Common myeloid progenitor, CD34-positive (primary cell): ENCODE results near the gene OGFOD3.

Source experiments
- CTCF ChIA-PET: fragments of 350-600 bp; sonication (Branson Sonifier 250); formaldehyde crosslinking; loops from one replicate; lab custom pipeline; 2021; ENCODE audit warnings: antibody characterized with exemption; lab: Charles Lee
- POLR2A ChIA-PET: fragments of 350-600 bp; sonication (Branson Sonifier 250); formaldehyde crosslinking; loops from one replicate; lab custom pipeline; 2021; ENCODE audit warnings: antibody characterized with exemption; lab: Charles Lee
- DNase-seq, 3 donors: peaks; one replicate each; pipeline versions ENCODE4 v3.0.0 to v3.0.0-alpha.2; 2013
- H3K27ac ChIP-seq, 2 experiments: 1 replicate in 1 of 2; 2 replicates in 1 of 2; pipeline ENCODE4 v1.7.0; 2013; ENCODE audit warnings: inconsistent platforms in 2 of 2, low read length in 2 of 2, mild to moderate bottlenecking in 2 of 2, low read depth in 1 of 2, moderate library complexity in 1 of 2; ENCODE audit not compliant: severe bottlenecking in 2 of 2, insufficient read depth in 1 of 2, poor library complexity in 1 of 2
- H3K27me3 ChIP-seq, 5 experiments: replicated peaks in 2 of 5; 1 replicate in 3 of 5; 2 replicates in 2 of 5; pipeline versions ENCODE4 v1.6.1 to v1.7.0; 2013; ENCODE audit warnings: low read length in 4 of 5, mild to moderate bottlenecking in 2 of 5, moderate library complexity in 2 of 5, inconsistent platforms in 1 of 5; ENCODE audit not compliant: insufficient read depth in 5 of 5, control insufficient read depth in 4 of 5
- H3K36me3 ChIP-seq, 4 experiments: 1 replicate in 2 of 4; 2 replicates in 2 of 4; pipeline versions ENCODE4 v1.6.1 to v1.7.0; 2013; ENCODE audit warnings: low read length in 3 of 4, control low read depth in 1 of 4, mild to moderate bottlenecking in 1 of 4; ENCODE audit not compliant: control insufficient read depth in 4 of 4, insufficient read depth in 4 of 4
- H3K4me1 ChIP-seq, 4 experiments: 1 replicate in 3 of 4; 2 replicates in 1 of 4; pipeline versions ENCODE4 v1.6.1 to v1.7.1; 2013; ENCODE audit warnings: low read length in 3 of 4, mild to moderate bottlenecking in 3 of 4, control low read depth in 1 of 4, inconsistent platforms in 1 of 4, moderate library complexity in 1 of 4; ENCODE audit not compliant: control insufficient read depth in 4 of 4, insufficient read depth in 4 of 4; ENCODE audit errors: control extremely low read depth in 1 of 4
- H3K4me3 ChIP-seq, 7 experiments: 1 replicate in 4 of 7; 2 replicates in 3 of 7; pipeline versions ENCODE4 v1.5.1 to v1.7.0; 2013; ENCODE audit warnings: mild to moderate bottlenecking in 7 of 7, low read length in 6 of 7, moderate library complexity in 6 of 7, inconsistent platforms in 2 of 7, low read depth in 2 of 7, control low read depth in 1 of 7; ENCODE audit not compliant: insufficient read depth in 4 of 7, control insufficient read depth in 1 of 7; ENCODE audit errors: extremely low read depth in 1 of 7
- H3K9me3 ChIP-seq, 5 experiments: 1 replicate in 4 of 5; 2 replicates in 1 of 5; pipeline versions ENCODE4 v1.6.1 to v1.7.1; 2013; ENCODE audit warnings: low read length in 4 of 5, mild to moderate bottlenecking in 2 of 5, inconsistent platforms in 1 of 5, low read depth in 1 of 5, moderate library complexity in 1 of 5; ENCODE audit not compliant: control insufficient read depth in 4 of 5, insufficient read depth in 2 of 5; ENCODE audit errors: control extremely low read depth in 1 of 5
- WGBS: methylation state at CpG from one replicate; pipeline ENCODE4 v1.1.5; 2013; ENCODE audit not compliant: insufficient coverage; 5-methylcytosine and 5-hydroxymethylcytosine counted together

Gene OGFOD3

GRCh38 chr17:82371333-82372248, 46.8 kb downstream of the OGFOD3 start, which contains the start of gene UTS2R:
Gene UTS2R, plus strand, starts transcription at chr17:82371765. Its CDS starts 2,560 bp downstream, at chr17:82374325.
- ChIA-PET CTCF (interaction anchor here (1.2 to 1.8 kb wide), 3 partner anchors 42 to 135 kb away, joined by 3 to 5 read pairs (median 4); no protein-coding TSS in a partner anchor), POLR2A (interaction anchor here (1.0 to 1.4 kb wide), 2 partner anchors 9 to 28 kb away, joined by 4 read pairs; no protein-coding TSS in a partner anchor)
- Histone ChIP-seq H3K27ac (no peak within 1 kb of the TSS), H3K9me3 (no peaks in the 10 kb centered on the region), H3K27me3 (peaks cover 10 to 86% (median 38%) of the 10 kb centered on the region in 5 experiments), H3K4me1 (peaks cover 0 to 33% (median 25%) of the 10 kb centered on the region in 4 experiments), H3K4me3 (peak within 1 kb of the TSS in 5 of 7 experiments; percentile 6 to 64 (median 43)), H3K36me3 (no peaks in the 10 kb centered on the region)
- DNase-seq: peak in 1 of 3 donors; percentile 13
- WGBS: 4% methylated on average over 92 of the region's 109 CpGs

- ChIA-PET CTCF (interaction anchor here (0.5 to 1.8 kb wide), 6 partner anchors 18 to 134 kb away, joined by 3 to 5 read pairs (median 4); no protein-coding TSS in a partner anchor), POLR2A (interaction anchor here (1.0 to 1.4 kb wide), 2 partner anchors 8 to 29 kb away, joined by 4 read pairs; no protein-coding TSS in a partner anchor)
- no peak overlapping the region for H3K27ac ChIP-seq
- peaks cover 0 to 33% (median 25%) of the 10 kb centered on the region in 4 experiments for H3K4me1 ChIP-seq
- H3K4me3 ChIP-seq: peak overlapping the region in 5 of 7 experiments; percentile 6 to 64 (median 43)
- H3K36me3 ChIP-seq: no peaks in the 10 kb centered on the region
- H3K27me3 ChIP-seq: peaks cover 10 to 78% (median 33%) of the 10 kb centered on the region in 5 experiments
- no peaks in the 10 kb centered on the region for H3K9me3 ChIP-seq
- DNase-seq: peak in 2 of 3 donors; percentile 40 to 47
- 30% methylated on average over 29 of the region's 38 CpGs for WGBS
Measured at GRCh38 chr17:82370471-82371332, 47.7 kb downstream of the OGFOD3 start.

GRCh38 chr17:82369211-82369610, 49.2 kb downstream of the OGFOD3 start:
- Histone ChIP-seq H3K4me1 (peaks cover 0 to 26% (median 22%) of the 10 kb centered on the region in 4 experiments), H3K27me3 (peaks cover 10 to 66% (median 30%) of the 10 kb centered on the region in 5 experiments), H3K27ac (no peak overlapping the region), H3K36me3 (no peaks in the 10 kb centered on the region), H3K9me3 (no peaks in the 10 kb centered on the region), H3K4me3 (no peak overlapping the region)
- WGBS: 93% methylated on average over 5 of the region's 7 CpGs
- CTCF ChIA-PET: interaction anchor here (1.5 kb wide), 1 partner anchor 17 kb away, joined by 4 read pairs; no protein-coding TSS in a partner anchor
- POLR2A ChIA-PET: no interaction called here
- no peak for DNase-seq

- no peaks in the 10 kb centered on the region for H3K36me3 ChIP-seq
- peaks cover 0 to 26% (median 22%) of the 10 kb centered on the region in 4 experiments for H3K4me1 ChIP-seq
- ChIA-PET POLR2A (interaction anchor here (0.5 kb wide), 1 partner anchor 42 kb away, joined by 10 read pairs; no protein-coding TSS in a partner anchor), CTCF (interaction anchor here (0.9 kb wide), 1 partner anchor 15 kb away, joined by 3 read pairs; no protein-coding TSS in a partner anchor)
- 95% methylated on average over 12 of the region's 14 CpGs for WGBS
- peak overlapping the region in 1 of 2 experiments; percentile 54 for H3K27ac ChIP-seq
- peak in 1 of 3 donors; percentile 51 for DNase-seq
- peaks cover 7 to 53% (median 23%) of the 10 kb centered on the region in 5 experiments for H3K27me3 ChIP-seq
- H3K9me3 ChIP-seq: no peaks in the 10 kb centered on the region
- H3K4me3 ChIP-seq: no peak overlapping the region
Measured at GRCh38 chr17:82367724-82368524, 50.5 kb downstream of the OGFOD3 start.

- no peak overlapping the region for H3K27ac ChIP-seq
- peaks cover 4 to 41% (median 19%) of the 10 kb centered on the region in 5 experiments for H3K27me3 ChIP-seq
- ChIA-PET CTCF (interaction anchor here (0.9 to 2.0 kb wide), 3 partner anchors 14 to 163 kb away, joined by 3 to 6 read pairs (median 4); no protein-coding TSS in a partner anchor), POLR2A (no interaction called here)
- H3K36me3 ChIP-seq: no peaks in the 10 kb centered on the region
- peaks cover 0 to 15% (median 12%) of the 10 kb centered on the region in 4 experiments for H3K4me1 ChIP-seq
- DNase-seq: no peak
- WGBS: 100% methylated on average over 5 of the region's 7 CpGs
- no peaks in the 10 kb centered on the region for H3K9me3 ChIP-seq
- no peak overlapping the region for H3K4me3 ChIP-seq
Measured at GRCh38 chr17:82366749-82367148, 51.6 kb downstream of the OGFOD3 start.
